IPS-15b (cell line): ENCODE measurements around the gene PABPC3.

Experiments
- H3K27me3 ChIP-seq: one replicate; pipeline ENCODE4 v1.6.1; 2013; ENCODE audit warnings: low read length; ENCODE audit not compliant: control insufficient read depth, insufficient read depth
- H3K36me3 ChIP-seq: one replicate; pipeline ENCODE4 v1.6.1; 2013; ENCODE audit warnings: low read length; ENCODE audit not compliant: control insufficient read depth, insufficient read depth
- H3K4me1 ChIP-seq: one replicate; pipeline ENCODE4 v1.6.1; 2013; ENCODE audit warnings: mild to moderate bottlenecking, low read length; ENCODE audit not compliant: control insufficient read depth, insufficient read depth
- H3K4me3 ChIP-seq: one replicate; pipeline ENCODE4 v1.5.1; 2013; ENCODE audit warnings: low read depth, low read length
- H3K9ac ChIP-seq: one replicate; pipeline ENCODE4 v1.6.1; 2013; ENCODE audit warnings: low read depth, mild to moderate bottlenecking, low read length
- H3K9me3 ChIP-seq: one replicate; pipeline ENCODE4 v1.6.1; 2013; ENCODE audit warnings: mild to moderate bottlenecking, low read length; ENCODE audit not compliant: control insufficient read depth, insufficient read depth

The PABPC3 gene

GRCh38 chr13:25095851-25096453 lies at the start of gene PABPC3:
TSS of gene PABPC3 (plus strand) at chr13:25096136. CDS start at chr13:25096199, 63 bp downstream.
- H3K9ac ChIP-seq: no peak within 1 kb of the TSS
- peak within 1 kb of the TSS; percentile 62 for H3K4me3 ChIP-seq
- H3K9me3 ChIP-seq: no peaks in the 10 kb centered on the region
- no peaks in the 10 kb centered on the region for H3K36me3 ChIP-seq
- H3K4me1 ChIP-seq: no peaks in the 10 kb centered on the region
- H3K27me3 ChIP-seq: peaks cover 14% of the 10 kb centered on the region

- Histone ChIP-seq H3K27me3 (peaks cover 34% of the 10 kb centered on the region), H3K36me3 (no peaks in the 10 kb centered on the region), H3K4me1 (peaks cover 6% of the 10 kb centered on the region), H3K4me3 (peak overlapping the region; percentile 71), H3K9ac (peak overlapping the region; percentile 51), H3K9me3 (no peaks in the 10 kb centered on the region)
These were observed 49.5 kb upstream of the PABPC3 start for GRCh38 chr13:25046274-25046984.

DNA sequence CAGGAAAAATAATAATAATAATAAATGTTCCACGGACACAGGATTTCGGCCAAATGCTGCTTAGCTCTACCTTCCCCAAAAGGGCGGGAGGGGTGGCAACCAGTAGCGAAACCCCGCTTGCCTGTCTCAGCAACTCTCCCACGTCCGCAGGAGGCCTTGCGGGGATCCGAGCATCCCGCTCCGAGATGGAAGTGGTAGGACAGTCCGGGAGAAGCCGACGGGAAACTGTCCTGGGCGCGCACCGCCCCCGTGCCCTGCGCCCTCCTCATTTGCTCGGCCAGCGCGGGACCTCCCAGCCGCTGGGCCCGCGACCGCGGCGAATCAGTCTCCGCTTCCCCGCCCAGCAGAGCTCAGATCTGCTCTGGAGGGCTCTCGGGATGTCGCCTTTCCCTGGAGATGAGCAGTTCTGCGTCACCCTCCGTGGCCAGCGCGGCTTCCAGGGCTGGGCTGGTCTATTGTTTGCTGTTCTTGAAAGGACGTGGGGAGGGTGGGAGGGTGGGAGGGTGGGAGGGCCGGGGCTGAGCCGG lies 48.9 kb upstream of the PABPC3 start:
- Histone ChIP-seq H3K36me3 (no peaks in the 10 kb centered on the region), H3K9me3 (no peaks in the 10 kb centered on the region), H3K9ac (peak overlapping the region; percentile 51), H3K4me1 (peaks cover 6% of the 10 kb centered on the region), H3K27me3 (peaks cover 34% of the 10 kb centered on the region), H3K4me3 (peak overlapping the region; percentile 71)

DNA sequence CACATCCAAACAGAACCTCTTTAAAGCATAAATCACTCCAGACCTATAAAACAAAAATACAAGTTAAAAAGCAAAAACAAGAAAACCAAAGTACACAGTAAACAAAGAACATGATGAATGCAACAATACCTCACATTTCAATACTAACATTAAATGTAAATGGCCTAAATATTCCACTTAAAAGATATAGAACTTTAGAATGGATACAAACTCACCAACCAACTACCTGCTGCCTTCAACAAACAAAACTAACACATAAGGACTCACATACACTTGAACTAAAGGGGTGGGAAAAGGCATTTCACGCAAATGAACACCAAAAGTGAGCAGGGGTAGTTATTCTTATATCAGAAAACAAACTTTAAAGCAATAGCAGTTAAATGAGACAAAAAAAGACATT lies 44.9 kb upstream of the PABPC3 start:
- Histone ChIP-seq H3K4me3 (no peak overlapping the region), H3K27me3 (peaks cover 21% of the 10 kb centered on the region), H3K9me3 (no peaks in the 10 kb centered on the region), H3K9ac (no peak overlapping the region), H3K36me3 (no peaks in the 10 kb centered on the region), H3K4me1 (peaks cover 6% of the 10 kb centered on the region)

GRCh38 chr13:25059166-25059565 lies 36.8 kb upstream of the PABPC3 start:
- Histone ChIP-seq H3K4me3 (no peak overlapping the region), H3K27me3 (no peaks in the 10 kb centered on the region), H3K4me1 (no peaks in the 10 kb centered on the region), H3K9me3 (no peaks in the 10 kb centered on the region), H3K9ac (no peak overlapping the region), H3K36me3 (no peaks in the 10 kb centered on the region)

GRCh38 chr13:25059958-25060357 lies 36.0 kb upstream of the PABPC3 start:
- no peaks in the 10 kb centered on the region for H3K4me1 ChIP-seq
- H3K27me3 ChIP-seq: no peaks in the 10 kb centered on the region

DNA sequence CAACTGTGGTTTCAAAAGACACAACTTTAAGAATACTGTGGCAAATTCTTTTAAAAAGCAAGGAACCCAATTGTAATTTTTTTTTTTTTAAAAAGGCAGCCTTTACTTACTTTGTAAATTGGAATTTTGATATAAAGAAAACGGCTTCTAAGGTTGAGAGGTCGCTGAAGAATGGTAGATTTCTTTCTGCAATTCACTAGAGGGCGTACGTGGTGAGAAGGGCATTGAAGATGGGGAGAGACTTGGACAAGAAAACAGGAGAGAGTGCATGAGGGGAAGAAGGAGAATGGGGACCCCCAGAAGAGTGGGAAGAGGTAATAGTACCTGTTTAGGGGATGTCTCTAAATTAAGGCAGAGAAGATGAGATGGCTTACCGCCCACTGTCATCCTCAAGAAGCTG lies 33.5 kb upstream of the PABPC3 start:
- Histone ChIP-seq H3K36me3 (no peaks in the 10 kb centered on the region), H3K4me3 (no peak overlapping the region), H3K4me1 (peaks cover 7% of the 10 kb centered on the region), H3K9ac (no peak overlapping the region), H3K27me3 (no peaks in the 10 kb centered on the region), H3K9me3 (no peaks in the 10 kb centered on the region)

More at GRCh38 chr13:25059958-25060357, 36.0 kb upstream of the PABPC3 start:
- H3K9ac ChIP-seq: no peak overlapping the region
- H3K4me3 ChIP-seq: no peak overlapping the region
- no peaks in the 10 kb centered on the region for H3K9me3 ChIP-seq
- H3K36me3 ChIP-seq: no peaks in the 10 kb centered on the region

GRCh38 chr13:25064396-25064795 lies 31.5 kb upstream of the PABPC3 start:
- H3K4me1 ChIP-seq: peaks cover 8% of the 10 kb centered on the region
- H3K27me3 ChIP-seq: no peaks in the 10 kb centered on the region
- no peak overlapping the region for H3K4me3 ChIP-seq
- H3K9ac ChIP-seq: no peak overlapping the region
- H3K36me3 ChIP-seq: no peaks in the 10 kb centered on the region
- no peaks in the 10 kb centered on the region for H3K9me3 ChIP-seq

DNA sequence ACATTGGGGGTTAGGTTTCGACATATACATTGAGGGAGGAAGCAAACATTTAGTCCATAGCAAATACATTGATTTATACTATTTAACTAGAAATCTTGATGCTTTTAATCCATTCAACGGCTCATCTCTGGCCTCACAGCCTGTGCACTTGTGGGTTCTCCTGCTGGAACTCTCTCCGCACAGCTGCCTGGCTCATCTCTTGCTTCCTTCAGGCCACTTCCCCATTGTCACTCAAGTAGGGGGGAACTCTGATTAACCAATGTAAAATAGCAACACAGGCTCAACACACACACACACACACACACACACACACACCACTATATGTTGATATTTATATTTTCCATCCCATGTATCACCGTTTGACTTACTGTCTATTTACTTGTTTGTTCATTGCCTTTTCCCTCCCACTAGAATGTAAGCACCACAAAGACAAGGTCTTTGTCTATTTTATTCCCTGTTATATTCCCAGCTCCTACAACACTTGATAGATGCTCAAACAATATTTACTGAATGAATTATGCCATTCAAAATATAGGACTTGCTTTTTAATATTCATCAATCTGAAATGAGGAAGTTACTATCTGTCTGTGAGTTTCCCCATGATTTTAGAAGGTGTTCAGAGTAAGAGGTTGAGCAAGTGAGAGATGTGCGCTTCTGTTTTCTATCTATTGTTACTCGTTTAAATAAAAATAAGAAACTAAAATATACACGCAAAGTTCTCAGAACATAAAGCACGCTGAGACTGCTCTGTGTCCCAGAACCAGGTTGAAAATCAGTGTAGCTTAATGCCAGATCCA lies 29.8 kb upstream of the PABPC3 start:
- Histone ChIP-seq H3K9ac (no peak overlapping the region), H3K4me3 (no peak overlapping the region), H3K36me3 (no peaks in the 10 kb centered on the region), H3K4me1 (peaks cover 12% of the 10 kb centered on the region), H3K9me3 (no peaks in the 10 kb centered on the region), H3K27me3 (no peaks in the 10 kb centered on the region)

GRCh38 chr13:25067064-25067463 lies 28.9 kb upstream of the PABPC3 start:
- H3K9ac ChIP-seq: no peak overlapping the region
- H3K4me3 ChIP-seq: no peak overlapping the region
- no peaks in the 10 kb centered on the region for H3K9me3 ChIP-seq
- H3K27me3 ChIP-seq: no peaks in the 10 kb centered on the region
- H3K4me1 ChIP-seq: peaks cover 12% of the 10 kb centered on the region
- no peaks in the 10 kb centered on the region for H3K36me3 ChIP-seq

DNA sequence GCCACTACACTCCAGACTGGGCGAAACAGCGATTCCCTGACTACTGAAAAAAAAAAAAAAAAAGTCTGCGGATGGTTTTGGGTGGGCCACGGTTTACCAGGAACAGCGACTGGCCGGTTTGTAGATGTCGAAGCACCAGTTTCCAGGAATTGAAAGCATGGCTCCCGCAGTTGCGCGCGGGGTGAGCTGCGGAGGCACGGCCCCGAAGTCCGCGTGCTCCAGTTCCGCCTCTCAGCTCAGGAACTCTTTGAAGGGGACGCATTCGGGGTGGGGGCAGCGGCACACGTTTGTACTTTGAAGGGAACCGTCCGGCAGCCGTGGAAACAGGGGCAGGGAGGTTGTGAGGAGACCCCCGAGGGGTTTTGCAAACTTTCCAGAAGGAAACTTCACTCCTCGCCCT lies 27.1 kb upstream of the PABPC3 start:
- Histone ChIP-seq H3K27me3 (no peaks in the 10 kb centered on the region), H3K4me3 (no peak overlapping the region), H3K9ac (no peak overlapping the region), H3K36me3 (no peaks in the 10 kb centered on the region), H3K4me1 (peaks cover 12% of the 10 kb centered on the region), H3K9me3 (no peaks in the 10 kb centered on the region)
